Fibroblast of mammary gland (primary cell): ENCODE data around the gene LY86.

Experiments used
- DNase-seq: peaks from one replicate; pipeline ENCODE4 v3.0.0-alpha.2; 2010; ENCODE audit warnings: low read depth
- H3K4me3 ChIP-seq: 2 replicates; pipeline ENCODE4 v1.5.1; 2011; ENCODE audit warnings: low read depth, mild to moderate bottlenecking, low read length, moderate library complexity; ENCODE audit not compliant: control insufficient read depth
- TF ChIP-seq, protein P1 (sequence below): conservative IDR thresholded peaks from 2 replicates; pipeline ENCODE4 v1.5.1; 2011; ENCODE audit warnings: low read depth, low read length, inconsistent platforms; ENCODE audit not compliant: control insufficient read depth, insufficient read depth

Gene LY86

DNA sequence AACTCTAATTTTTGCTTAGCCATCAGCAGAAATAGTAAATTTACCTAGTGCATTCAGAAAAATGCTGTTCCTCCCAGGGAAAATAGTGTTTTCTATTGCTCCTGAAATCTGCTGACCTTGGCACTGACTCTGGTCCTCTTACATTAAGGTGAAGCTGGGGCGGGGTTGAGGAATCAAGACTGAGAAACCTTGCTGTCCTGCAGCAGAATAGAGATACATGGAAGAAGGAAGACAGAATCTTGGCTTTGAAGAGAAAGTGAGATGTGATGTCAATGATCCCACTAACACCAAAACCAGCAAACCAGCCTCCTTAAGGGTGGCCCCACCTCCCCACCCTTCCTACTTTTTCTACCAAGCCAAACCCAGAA is 840 bp upstream of the LY86 start:
- no peak overlapping the region for H3K4me3 ChIP-seq
- no peak for DNase-seq
- TF ChIP-seq, protein P1, sequence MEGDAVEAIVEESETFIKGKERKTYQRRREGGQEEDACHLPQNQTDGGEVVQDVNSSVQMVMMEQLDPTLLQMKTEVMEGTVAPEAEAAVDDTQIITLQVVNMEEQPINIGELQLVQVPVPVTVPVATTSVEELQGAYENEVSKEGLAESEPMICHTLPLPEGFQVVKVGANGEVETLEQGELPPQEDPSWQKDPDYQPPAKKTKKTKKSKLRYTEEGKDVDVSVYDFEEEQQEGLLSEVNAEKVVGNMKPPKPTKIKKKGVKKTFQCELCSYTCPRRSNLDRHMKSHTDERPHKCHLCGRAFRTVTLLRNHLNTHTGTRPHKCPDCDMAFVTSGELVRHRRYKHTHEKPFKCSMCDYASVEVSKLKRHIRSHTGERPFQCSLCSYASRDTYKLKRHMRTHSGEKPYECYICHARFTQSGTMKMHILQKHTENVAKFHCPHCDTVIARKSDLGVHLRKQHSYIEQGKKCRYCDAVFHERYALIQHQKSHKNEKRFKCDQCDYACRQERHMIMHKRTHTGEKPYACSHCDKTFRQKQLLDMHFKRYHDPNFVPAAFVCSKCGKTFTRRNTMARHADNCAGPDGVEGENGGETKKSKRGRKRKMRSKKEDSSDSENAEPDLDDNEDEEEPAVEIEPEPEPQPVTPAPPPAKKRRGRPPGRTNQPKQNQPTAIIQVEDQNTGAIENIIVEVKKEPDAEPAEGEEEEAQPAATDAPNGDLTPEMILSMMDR, result no peak

GRCh38 chr6:6588924-6589709 is 597 bp downstream of the LY86 start:
- TF ChIP-seq, protein P1, result no peak
- no peak overlapping the region for H3K4me3 ChIP-seq
- no peak for DNase-seq

DNA sequence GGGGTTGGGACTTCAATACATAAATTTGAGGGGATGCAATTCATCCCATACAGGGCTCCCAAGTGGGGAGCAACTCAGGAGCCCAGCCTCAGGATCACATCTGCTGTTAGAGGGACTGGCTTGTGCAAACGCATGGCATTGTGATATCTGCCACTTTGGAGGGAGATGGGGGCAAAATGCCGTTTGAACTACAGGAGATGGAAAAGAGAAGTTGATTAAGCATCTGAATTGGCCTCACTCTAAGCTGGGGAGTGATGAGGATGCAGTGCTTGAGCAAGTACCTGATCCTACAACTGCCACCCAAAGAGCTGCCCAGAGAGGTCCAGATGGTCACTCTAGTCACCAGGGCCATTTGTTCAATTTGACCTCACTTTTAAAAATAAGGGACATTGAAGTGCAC is 2.0 kb downstream of the LY86 start:
- DNase-seq, result no peak
- TF ChIP-seq, protein P1, result no peak
- H3K4me3 ChIP-seq, result no peak overlapping the region

- TF ChIP-seq, protein P1, result no peak
- H3K4me3 ChIP-seq, result no peak overlapping the region
- no peak for DNase-seq
Measured at GRCh38 chr6:6591778-6592465, 3.4 kb downstream of the LY86 start.

DNA sequence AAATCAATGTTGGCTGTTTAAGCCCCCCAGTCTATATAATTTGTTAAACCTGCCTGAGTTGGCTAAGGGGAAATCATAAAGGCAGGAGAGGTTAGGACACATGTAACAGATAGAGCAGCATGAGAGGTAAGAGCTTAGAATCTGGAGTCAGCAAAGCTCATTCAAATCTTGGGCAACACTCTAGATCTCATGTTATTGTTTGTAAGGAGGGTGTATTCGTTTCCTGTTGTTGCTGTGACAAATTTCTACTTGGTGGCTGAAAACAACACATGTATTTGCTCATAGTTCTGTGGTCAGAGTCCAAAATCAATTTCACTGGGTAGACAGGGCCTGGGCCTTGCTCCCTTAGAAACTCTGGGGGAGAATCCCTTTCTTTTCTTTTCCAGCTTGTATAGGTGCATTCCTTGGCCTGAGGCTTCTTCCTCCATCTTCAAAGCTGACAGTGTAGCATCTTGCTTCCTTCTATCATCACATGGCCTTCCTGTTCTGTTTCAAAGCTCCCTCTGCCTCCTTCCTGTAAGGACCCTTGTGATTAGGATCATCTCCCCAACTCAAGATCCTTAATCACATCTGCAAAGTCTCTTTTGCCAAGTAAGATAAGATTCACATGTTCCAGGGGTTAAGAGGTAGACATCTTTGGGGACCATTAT is 4.4 kb downstream of the LY86 start:
- no peak for DNase-seq
- TF ChIP-seq, protein P1, result no peak
- H3K4me3 ChIP-seq, result no peak overlapping the region

DNA sequence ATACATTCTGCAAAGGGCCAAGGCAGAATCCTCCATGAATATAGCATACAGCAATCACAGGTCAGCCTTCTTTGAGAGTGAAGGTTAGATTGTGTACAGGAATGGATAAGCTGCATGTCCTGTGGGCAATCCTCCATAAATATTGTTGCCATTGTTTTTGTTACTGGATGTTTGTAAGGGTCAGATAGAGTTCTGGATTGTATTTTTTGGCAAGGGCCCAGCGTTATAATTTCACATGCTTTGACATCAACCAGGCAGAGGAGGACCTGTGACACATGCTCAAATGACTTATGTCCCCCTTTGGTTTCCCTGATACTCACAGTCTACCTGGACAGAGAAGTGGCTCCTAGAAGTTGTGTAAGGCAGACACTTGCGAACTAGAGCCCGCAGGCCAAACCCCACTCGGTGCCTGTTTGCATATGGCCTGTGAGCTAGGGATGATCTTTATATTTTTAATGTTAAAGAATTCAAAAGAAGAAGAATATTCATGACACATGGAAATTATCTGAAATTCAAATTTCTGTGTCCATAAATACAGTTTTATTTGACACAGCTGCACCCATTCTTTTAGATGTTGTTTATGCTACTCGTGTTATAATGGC is 5.4 kb downstream of the LY86 start:
- TF ChIP-seq, protein P1, result no peak
- DNase-seq, result no peak
- H3K4me3 ChIP-seq, result no peak overlapping the region
